SU-DHL-6 (cell line): ENCODE results near the gene INF2.

Experiments used
- H2AFZ ChIP-seq: fragments of 200-600 bp; sonication (generic); 2 replicates; pipeline ENCODE4 v1.6.1; 2014; ENCODE audit warnings: low read depth, mild to moderate bottlenecking, moderate library complexity, mixed read lengths, antibody characterized with exemption, low read length; ENCODE audit not compliant: severe bottlenecking
- H3F3A ChIP-seq: fragments of 200-600 bp; shearing (Covaris generic); 2 replicates; pipeline ENCODE4 v1.6.0; 2016; ENCODE audit warnings: antibody characterized with exemption, mild to moderate bottlenecking; ENCODE audit not compliant: insufficient read depth
- H3K27ac ChIP-seq: fragments of 200-600 bp; sonication (generic); 2 replicates; pipeline ENCODE4 v1.5.1; 2016; ENCODE audit warnings: low read depth, mild to moderate bottlenecking, low read length, moderate library complexity, mixed read lengths
- H3K27me3 ChIP-seq: fragments of 200-600 bp; sonication (generic), shearing (Covaris generic); 2 replicates; pipeline ENCODE4 v1.6.0; 2014; ENCODE audit warnings: mild to moderate bottlenecking, low read length
- H3K36me3 ChIP-seq: fragments of 200-600 bp; sonication (generic); 2 replicates; pipeline ENCODE4 v1.6.1; 2014; ENCODE audit warnings: mild to moderate bottlenecking, low read length, mixed read lengths
- H3K4me2 ChIP-seq: fragments of 300-600, 200-600 bp; shearing (Covaris generic), sonication (generic); 2 replicates; pipeline ENCODE4 v1.6.0; 2014; ENCODE audit warnings: low read length, low read depth, mild to moderate bottlenecking; ENCODE audit not compliant: poor library complexity, severe bottlenecking
- H3K4me3 ChIP-seq: fragments of 200-600 bp; sonication (generic); 2 replicates; pipeline ENCODE4 v1.5.1; 2014; ENCODE audit warnings: antibody characterized with exemption, low read length, mild to moderate bottlenecking, mixed read lengths; ENCODE audit not compliant: insufficient read depth, poor library complexity, severe bottlenecking
- H3K79me2 ChIP-seq: fragments of 200-600 bp; sonication (generic); 2 replicates; pipeline ENCODE4 v1.6.1; 2014; ENCODE audit warnings: mild to moderate bottlenecking, low read length, moderate library complexity; ENCODE audit not compliant: insufficient read depth
- H3K9ac ChIP-seq: fragments of 200-600 bp; sonication (generic); 2 replicates; pipeline ENCODE4 v1.7.0; 2014; ENCODE audit warnings: mild to moderate bottlenecking, low read length
- H3K9me2 ChIP-seq: fragments of 200-600 bp; sonication (generic); replicated peaks from 2 replicates; pipeline ENCODE4 v1.6.1; 2014; ENCODE audit warnings: low read length; ENCODE audit not compliant: insufficient read depth
- H3K9me3 ChIP-seq: fragments of 200-600 bp; sonication (generic); 2 replicates; pipeline ENCODE4 v1.6.1; 2014; ENCODE audit warnings: low read length, mixed read lengths; ENCODE audit not compliant: insufficient read depth
- H4K20me1 ChIP-seq: fragments of 200-600 bp; sonication (generic); 2 replicates; pipeline ENCODE4 v1.6.1; 2014; ENCODE audit warnings: low read depth, mild to moderate bottlenecking, antibody characterized with exemption, low read length, moderate library complexity, mixed read lengths
- CTCF ChIP-seq: fragments of 200-600 bp; sonication (generic); IDR thresholded peaks from one replicate; pipeline ENCODE4 v1.5.1; 2017; ENCODE audit warnings: antibody characterized with exemption, mild to moderate bottlenecking, low read length, moderate library complexity; ENCODE audit not compliant: insufficient read depth, poor library complexity, severe bottlenecking
- EZH2phosphoT487 ChIP-seq: fragments of 200-600 bp; sonication (generic), shearing (Covaris generic); conservative IDR thresholded peaks from 2 replicates; pipeline ENCODE4 v1.6.1; 2018; ENCODE audit warnings: mild to moderate bottlenecking, antibody characterized with exemption, low read length, moderate library complexity, mixed read lengths

Gene INF2

DNA sequence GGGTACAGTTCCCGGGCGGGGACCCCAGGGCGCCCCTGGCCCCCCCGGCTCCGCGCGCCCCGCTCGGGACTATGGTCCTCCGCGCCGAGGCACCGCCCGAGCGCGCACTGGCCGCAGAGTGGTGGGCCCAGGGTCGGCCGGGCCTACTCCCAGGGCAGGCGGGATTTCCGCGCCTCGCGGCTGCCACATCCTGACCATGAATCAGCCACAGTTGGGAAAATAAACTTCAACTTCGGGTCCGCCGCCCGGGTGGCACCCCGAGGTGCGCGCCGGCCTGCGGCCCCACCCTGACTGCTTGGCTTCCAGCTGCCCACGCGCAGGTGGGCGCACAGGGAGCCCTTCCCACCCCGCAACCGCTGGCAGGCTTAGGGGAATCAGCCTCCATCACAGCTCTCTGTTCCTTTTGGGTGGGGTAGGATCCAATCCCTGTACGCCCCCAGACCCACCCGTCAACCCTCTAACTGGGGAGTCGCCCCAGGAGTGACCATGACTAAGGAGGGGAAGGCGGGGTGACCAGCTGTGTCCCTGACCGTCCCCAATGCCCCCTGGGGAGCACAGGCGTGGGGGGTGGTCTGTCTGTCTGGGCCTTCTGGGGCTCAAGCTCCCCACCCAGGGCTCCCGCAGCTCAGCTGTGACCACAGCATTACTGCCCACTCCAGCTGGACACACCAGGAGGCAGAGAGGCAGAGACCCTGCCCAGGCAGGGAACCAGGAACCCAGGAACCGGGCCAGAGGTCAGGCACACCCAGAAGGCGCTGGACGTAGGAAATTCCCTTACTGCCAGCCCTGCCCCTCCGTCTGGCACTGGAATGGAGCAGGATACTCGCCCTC is 678 bp downstream of the INF2 start:
- H3K4me2 ChIP-seq: peak overlapping the region; percentile 71
- no peaks in the 10 kb centered on the region for H3K9me3 ChIP-seq
- H3K4me3 ChIP-seq: peak overlapping the region; percentile 93
- peak overlapping the region; percentile 66 for H2AFZ ChIP-seq
- no peaks in the 10 kb centered on the region for H3K27me3 ChIP-seq
- TF ChIP-seq EZH2phosphoT487 (no peak), CTCF (no peak)
- H3K9ac ChIP-seq: peak overlapping the region; percentile 72
- no peak overlapping the region for H3K27ac ChIP-seq
- H3K36me3 ChIP-seq: no peaks in the 10 kb centered on the region
- peaks cover 23% of the 10 kb centered on the region; the same call in 1 of the 2 replicates for H3K79me2 ChIP-seq
- H4K20me1 ChIP-seq: no peaks in the 10 kb centered on the region
- H3K9me2 ChIP-seq: no peaks in the 10 kb centered on the region
- no peaks in the 10 kb centered on the region for H3F3A ChIP-seq

DNA sequence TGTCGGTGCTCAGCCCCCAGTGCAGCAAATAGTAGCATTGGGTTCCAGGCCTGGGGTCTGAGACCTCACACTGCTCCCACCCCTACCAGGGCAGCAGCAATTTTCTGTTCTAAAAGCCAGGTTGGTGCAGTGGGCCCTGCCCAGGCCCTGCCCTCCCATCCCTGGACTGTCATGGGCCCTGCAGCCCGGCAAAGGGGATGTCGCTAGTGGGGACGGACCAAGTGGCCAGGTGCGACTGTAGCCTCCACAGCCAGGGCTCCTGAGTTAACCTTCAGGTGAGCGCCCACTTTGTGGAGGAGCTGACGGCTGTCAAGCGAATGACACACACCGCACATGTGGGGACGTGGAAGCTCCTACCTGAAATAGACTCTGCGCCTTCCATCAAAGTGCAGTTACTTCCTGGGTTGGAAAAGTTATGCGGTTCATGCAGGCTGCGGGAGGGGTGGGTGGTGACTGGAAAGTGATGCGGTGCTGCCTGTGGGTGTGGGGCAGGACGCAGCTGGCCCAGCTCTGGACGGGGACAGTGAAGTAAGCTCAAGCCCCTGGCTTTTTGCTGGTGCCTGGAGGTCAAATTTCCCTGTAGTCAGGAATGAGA is 1.5 kb downstream of the INF2 start:
- H2AFZ ChIP-seq: no peak overlapping the region
- peak overlapping the region; percentile 71 for H3K4me2 ChIP-seq
- no peaks in the 10 kb centered on the region for H3K27me3 ChIP-seq
- no peak overlapping the region for H3K27ac ChIP-seq
- no peaks in the 10 kb centered on the region for H3K9me2 ChIP-seq
- H3K36me3 ChIP-seq: no peaks in the 10 kb centered on the region
- H3K4me3 ChIP-seq: no peak overlapping the region
- no peaks in the 10 kb centered on the region for H3F3A ChIP-seq
- H3K9ac ChIP-seq: peak overlapping the region; percentile 72
- TF ChIP-seq CTCF (no peak), EZH2phosphoT487 (no peak)
- peaks cover 23% of the 10 kb centered on the region; the same call in 1 of the 2 replicates for H3K79me2 ChIP-seq
- no peaks in the 10 kb centered on the region for H3K9me3 ChIP-seq
- H4K20me1 ChIP-seq: no peaks in the 10 kb centered on the region

DNA sequence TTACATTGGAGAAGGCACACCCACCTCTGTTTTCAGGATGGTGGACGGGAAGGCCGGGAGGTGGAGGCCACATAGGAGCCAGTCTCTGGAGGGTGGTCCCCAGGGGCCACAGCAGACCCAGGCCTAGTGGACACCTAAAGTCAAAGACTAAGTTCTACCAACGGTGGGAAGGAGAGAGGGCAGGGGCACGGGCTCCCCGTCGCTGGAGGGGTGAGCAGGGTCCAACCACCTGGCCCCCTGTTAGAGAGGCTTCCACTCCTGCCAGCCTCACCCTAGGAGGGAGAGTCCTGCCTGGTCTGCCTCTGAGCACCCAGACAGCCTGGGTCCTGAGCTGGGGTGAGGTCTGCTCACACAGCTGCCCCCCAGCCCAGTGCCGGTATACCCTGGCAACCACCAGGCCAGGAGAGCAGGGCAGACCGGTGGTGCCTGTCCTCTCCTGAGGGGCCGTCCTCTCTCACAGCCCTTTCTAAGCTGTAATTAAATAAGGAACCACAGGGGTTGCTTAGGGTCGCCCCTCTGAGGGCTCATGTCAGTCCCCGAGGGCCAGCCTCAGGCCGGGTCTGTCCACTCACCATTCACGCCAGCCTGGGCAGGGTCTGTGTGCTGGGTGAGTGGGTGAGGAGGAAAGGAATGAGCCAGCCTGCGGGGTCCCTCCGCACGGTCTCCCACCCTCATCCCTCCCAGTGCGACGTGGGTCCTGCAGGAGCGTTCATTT is 2.3 kb downstream of the INF2 start:
- Histone ChIP-seq H3K79me2 (peaks cover 23% of the 10 kb centered on the region; the same call in 1 of the 2 replicates), H3K9ac (no peak overlapping the region), H3F3A (no peaks in the 10 kb centered on the region), H2AFZ (no peak overlapping the region), H3K27me3 (no peaks in the 10 kb centered on the region), H3K4me3 (no peak overlapping the region), H4K20me1 (no peaks in the 10 kb centered on the region), H3K27ac (no peak overlapping the region), H3K9me2 (no peaks in the 10 kb centered on the region), H3K4me2 (no peak overlapping the region), H3K9me3 (no peaks in the 10 kb centered on the region), H3K36me3 (no peaks in the 10 kb centered on the region)
- TF ChIP-seq CTCF (no peak), EZH2phosphoT487 (no peak)
